ENCODE data around the gene KLHDC10.

GRCh38 chr7:130147710-130148325, 77.5 kb downstream of the KLHDC10 start:
- TF ChIP-seq CTCF (IDR thresholded peaks at IDR 0.05; ENCODE audit: borderline replicate concordance, extremely low read depth, low read length, poor library complexity, severe bottlenecking) (no peak), EZH2 (IDR thresholded peaks at IDR 0.05; ENCODE audit: borderline replicate concordance, low read depth, low read length, severe bottlenecking) (no peak)
